ENCODE data around the gene LIPK.

The LIPK gene

GRCh38 chr10:88788924-88789323, 82.9 kb downstream of the LIPK start:
- TF ChIP-seq, protein P1, sequence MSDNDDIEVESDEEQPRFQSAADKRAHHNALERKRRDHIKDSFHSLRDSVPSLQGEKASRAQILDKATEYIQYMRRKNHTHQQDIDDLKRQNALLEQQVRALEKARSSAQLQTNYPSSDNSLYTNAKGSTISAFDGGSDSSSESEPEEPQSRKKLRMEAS (IDR thresholded peaks at IDR 0.05; ENCODE audit: low read depth, low read length): no peak
- TF ChIP-seq MYC (IDR thresholded peaks at IDR 0.05; ENCODE audit: low read depth, low read length): no peak
- no peak for TF ChIP-seq POLR2A (IDR thresholded peaks at IDR 0.05; ENCODE audit: extremely low read depth, insufficient read length)
- TF ChIP-seq CTCF (IDR thresholded peaks at IDR 0.05; ENCODE audit: low read depth, low read length): no peak

GRCh38 chr10:88791924-88792323, 85.9 kb downstream of the LIPK start:
- TF ChIP-seq CTCF (IDR thresholded peaks at IDR 0.05; ENCODE audit: low read depth, low read length): peak; percentile 33
- TF ChIP-seq MYC (IDR thresholded peaks at IDR 0.05; ENCODE audit: low read depth, low read length): no peak
- no peak overlapping the region for H3K4me3 ChIP-seq (ENCODE audit: low read depth, low read length)
- peak; percentile 58 for DNase-seq (ENCODE audit: low read depth)

More at GRCh38 chr10:88788924-88789323, 82.9 kb downstream of the LIPK start:
- DNase-seq (ENCODE audit: low read depth): no peak
- no peak overlapping the region for H3K4me3 ChIP-seq (ENCODE audit: low read depth, low read length)

DNA sequence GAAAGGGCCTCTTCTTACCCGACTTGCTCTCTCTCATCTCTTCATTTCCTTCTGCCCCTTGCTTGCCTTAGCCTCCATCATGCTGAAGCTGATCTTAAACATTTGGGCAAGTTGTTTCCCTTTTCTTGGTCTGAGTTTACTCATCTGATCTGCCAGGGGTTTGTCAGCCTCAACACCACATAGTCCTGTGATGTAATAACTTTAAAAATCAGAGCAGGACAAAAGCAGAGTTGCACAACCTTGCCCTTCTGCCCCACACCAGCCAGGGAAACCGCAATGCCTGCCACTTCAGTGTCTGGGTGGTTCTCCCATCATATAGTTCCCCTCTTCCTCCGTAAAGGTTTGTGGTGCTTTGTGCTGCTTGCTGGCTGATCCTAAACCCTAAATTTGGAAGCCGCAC, 86.6 kb downstream of the LIPK start:
- peak; percentile 19; the same call in 1 of the 2 replicates for TF ChIP-seq MYC (IDR thresholded peaks at IDR 0.05; ENCODE audit: low read depth, low read length)
- TF ChIP-seq, protein P1 (IDR thresholded peaks at IDR 0.05; ENCODE audit: low read depth, low read length): no peak
- peak; percentile 95 for DNase-seq (ENCODE audit: low read depth)
- no peak overlapping the region for H3K4me3 ChIP-seq (ENCODE audit: low read depth, low read length)

DNA sequence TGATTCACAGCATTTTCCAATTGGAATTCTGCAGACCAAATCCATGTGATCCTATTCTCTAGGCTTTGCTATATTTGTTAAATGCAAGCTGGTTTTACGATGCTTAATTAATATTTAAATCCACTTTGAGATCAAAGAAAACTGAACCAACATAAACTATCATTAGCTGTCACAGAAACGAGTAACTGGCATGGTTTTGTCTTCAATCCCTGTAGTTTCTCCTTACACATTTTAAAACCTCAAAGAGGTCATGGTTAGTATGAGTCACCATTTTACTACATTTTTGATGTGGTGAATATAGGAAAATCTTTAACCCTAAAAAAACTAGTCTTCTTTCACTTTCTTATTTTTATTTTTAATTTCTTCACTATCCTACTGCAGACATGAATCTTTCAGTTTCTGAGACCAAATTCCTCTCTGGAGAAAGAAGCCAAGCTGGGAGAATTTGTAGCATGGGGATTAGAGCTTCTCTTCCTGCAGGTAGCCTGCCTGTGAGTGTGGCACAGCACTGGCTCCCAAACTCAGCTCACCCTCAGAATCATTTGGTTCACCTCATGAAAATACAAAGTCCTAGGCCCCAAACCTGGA, 87.8 kb downstream of the LIPK start:
- DNase-seq (ENCODE audit: low read depth): peak; percentile 57
- H3K4me3 ChIP-seq (ENCODE audit: low read depth, low read length): no peak overlapping the region
- no peak for TF ChIP-seq CTCF (IDR thresholded peaks at IDR 0.05; ENCODE audit: low read depth, low read length)
- no peak for TF ChIP-seq POLR2A (IDR thresholded peaks at IDR 0.05; ENCODE audit: extremely low read depth, insufficient read length)
- TF ChIP-seq, protein P1 (IDR thresholded peaks at IDR 0.05; ENCODE audit: low read depth, low read length): no peak
- no peak for TF ChIP-seq MYC (IDR thresholded peaks at IDR 0.05; ENCODE audit: low read depth, low read length)

DNA sequence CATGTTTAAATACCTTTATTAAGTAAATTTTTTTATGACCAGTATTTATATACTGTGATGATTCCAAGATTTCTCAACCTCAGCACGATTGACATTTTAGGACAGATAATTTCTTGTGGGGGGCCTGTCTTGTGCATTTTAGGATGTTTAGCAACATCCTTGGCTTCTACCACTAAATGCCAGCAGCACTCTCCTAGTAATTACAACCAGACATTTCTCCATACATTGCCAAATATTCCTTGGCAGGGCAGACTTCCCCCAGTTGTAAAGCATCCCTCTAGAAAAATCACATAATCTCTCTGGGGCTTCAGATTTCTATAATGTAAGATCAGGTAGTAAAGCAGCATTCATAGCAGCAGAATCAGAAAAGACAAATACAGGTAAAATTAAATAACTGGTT, 88.7 kb downstream of the LIPK start:
- DNase-seq (ENCODE audit: low read depth): no peak

GRCh38 chr10:88800152-88801125, 94.4 kb downstream of the LIPK start:
- DNase-seq (ENCODE audit: low read depth): no peak
- TF ChIP-seq, protein P1 (IDR thresholded peaks at IDR 0.05; ENCODE audit: low read depth, low read length): no peak
- no peak for TF ChIP-seq CTCF (IDR thresholded peaks at IDR 0.05; ENCODE audit: low read depth, low read length)
- no peak overlapping the region for H3K4me3 ChIP-seq (ENCODE audit: low read depth, low read length)

More for the DNA sequence above, 88.7 kb downstream of the LIPK start:
- no peak for TF ChIP-seq MYC (IDR thresholded peaks at IDR 0.05; ENCODE audit: low read depth, low read length)
- TF ChIP-seq POLR2A (IDR thresholded peaks at IDR 0.05; ENCODE audit: extremely low read depth, insufficient read length): no peak
- TF ChIP-seq, protein P1 (IDR thresholded peaks at IDR 0.05; ENCODE audit: low read depth, low read length): no peak
- no peak overlapping the region for H3K4me3 ChIP-seq (ENCODE audit: low read depth, low read length)

All from NB4 (cell line).